Measurements from ENCODE around the gene OAS2.

Gene OAS2

DNA sequence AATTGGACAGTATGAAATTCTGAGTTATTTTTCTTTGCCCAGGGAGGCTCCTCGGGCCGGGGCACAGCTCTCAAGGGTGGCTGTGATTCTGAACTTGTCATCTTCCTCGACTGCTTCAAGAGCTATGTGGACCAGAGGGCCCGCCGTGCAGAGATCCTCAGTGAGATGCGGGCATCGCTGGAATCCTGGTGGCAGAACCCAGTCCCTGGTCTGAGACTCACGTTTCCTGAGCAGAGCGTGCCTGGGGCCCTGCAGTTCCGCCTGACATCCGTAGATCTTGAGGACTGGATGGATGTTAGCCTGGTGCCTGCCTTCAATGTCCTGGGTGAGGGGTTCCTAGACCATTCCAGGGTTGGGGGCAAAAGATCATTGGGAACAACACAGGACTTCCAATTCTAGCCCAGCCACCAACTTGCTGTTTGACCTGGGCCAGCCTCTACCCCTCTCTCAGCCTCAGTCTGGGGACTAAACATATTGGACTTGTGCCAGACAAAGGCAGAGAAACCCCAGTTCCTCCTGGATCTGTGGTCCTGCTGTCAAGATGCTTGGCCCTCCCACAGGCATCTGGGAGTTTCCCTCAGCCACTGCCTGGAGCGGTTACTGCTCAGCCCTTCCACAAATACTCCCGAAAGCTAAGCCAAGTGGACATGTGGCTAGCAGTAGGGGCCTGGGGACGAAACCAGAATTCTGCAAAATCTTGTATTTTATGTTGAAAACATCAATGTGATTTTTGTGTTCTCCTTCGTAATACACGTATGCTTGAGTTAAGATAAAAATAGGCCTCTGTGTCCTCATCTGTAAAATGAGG lies 36.6 kb upstream of the OAS2 start:
- no peak for DNase-seq (ENCODE audit: low spot score)
- TF ChIP-seq CTCF (IDR thresholded peaks at IDR 0.05; ENCODE audit: borderline replicate concordance, control extremely low read depth, extremely low read depth, insufficient read depth, missing control alignments) = no peak

GRCh38 chr12:112942572-112942971 lies 35.7 kb upstream of the OAS2 start:
- in situ Hi-C loops (cut with MboI; ENCODE audit: low sequenced_read_pairs, unreplicated experiment) = no loop called here
- no peak for DNase-seq (ENCODE audit: low spot score)
- TF ChIP-seq CTCF (IDR thresholded peaks at IDR 0.05; ENCODE audit: borderline replicate concordance, control extremely low read depth, extremely low read depth, insufficient read depth, missing control alignments) = no peak

More for the DNA sequence above, 36.6 kb upstream of the OAS2 start:
- in situ Hi-C loops (cut with MboI; ENCODE audit: low sequenced_read_pairs, unreplicated experiment) = no loop called here

GRCh38 chr12:112944024-112944690 lies 34.2 kb upstream of the OAS2 start:
- in situ Hi-C loops (cut with MboI; ENCODE audit: low sequenced_read_pairs, unreplicated experiment) = no loop called here
- TF ChIP-seq CTCF (IDR thresholded peaks at IDR 0.05; ENCODE audit: borderline replicate concordance, control extremely low read depth, extremely low read depth, insufficient read depth, missing control alignments) = no peak
- no peak for DNase-seq (ENCODE audit: low spot score)

- TF ChIP-seq CTCF (IDR thresholded peaks at IDR 0.05; ENCODE audit: borderline replicate concordance, control extremely low read depth, extremely low read depth, insufficient read depth, missing control alignments) = no peak
- in situ Hi-C loops (cut with MboI; ENCODE audit: low sequenced_read_pairs, unreplicated experiment) = no loop called here
- no peak for DNase-seq (ENCODE audit: low spot score)
These were observed 32.8 kb upstream of the OAS2 start for GRCh38 chr12:112945515-112945914.

GRCh38 chr12:112946236-112947000 lies 31.9 kb upstream of the OAS2 start:
- no peak for DNase-seq (ENCODE audit: low spot score)
- in situ Hi-C loops (cut with MboI; ENCODE audit: low sequenced_read_pairs, unreplicated experiment) = no loop called here
- no peak for TF ChIP-seq CTCF (IDR thresholded peaks at IDR 0.05; ENCODE audit: borderline replicate concordance, control extremely low read depth, extremely low read depth, insufficient read depth, missing control alignments)

- in situ Hi-C loops (cut with MboI; ENCODE audit: low sequenced_read_pairs, unreplicated experiment) = no loop called here
- TF ChIP-seq CTCF (IDR thresholded peaks at IDR 0.05; ENCODE audit: borderline replicate concordance, control extremely low read depth, extremely low read depth, insufficient read depth, missing control alignments) = no peak
- DNase-seq (ENCODE audit: low spot score) = no peak
These were observed 31.0 kb upstream of the OAS2 start for GRCh38 chr12:112947314-112947713.

All from GM13976 (cell line).